Spleen (tissue), 7 donors: Measurements from ENCODE around the gene MX2.

Source experiments
- POLR2A ChIP-seq, 3 donors: fragments of 450-650 bp; IDR thresholded peaks; one replicate each; pipeline ENCODE4 v1.5.1; 2017; ENCODE audit warnings: antibody characterized with exemption in 3 of 3, mild to moderate bottlenecking in 1 of 3
- POLR2AphosphoS5 ChIP-seq, 3 donors: sonication (generic); formaldehyde crosslinking; IDR thresholded peaks; one replicate each; pipeline ENCODE4 v1.5.1; 2017; ENCODE audit warnings: antibody characterized with exemption in 3 of 3
- TF ChIP-seq, protein P1 (sequence below), 11 experiments: fragments of 200-600 bp in 7 of 11; fragments of 450-650 bp in 4 of 11; sonication (generic) in 4 of 11; IDR thresholded peaks in 8 of 11; conservative IDR thresholded peaks in 3 of 11; 1 replicate in 7 of 11; 2 replicates in 4 of 11; pipeline versions ENCODE4 v1.4.0 to v1.8.0; 2016 to 2021; ENCODE audit warnings: antibody characterized with exemption in 11 of 11, inconsistent platforms in 4 of 11, mild to moderate bottlenecking in 1 of 11
- donor health status: DM: no; HTN: no; CAD: no; lungs with moderate emphysema.
- donor health status: DM: no; HTN: no; CAD: no.
- donor health status: DM: no; HTN: no; CAD: no.

DNA sequence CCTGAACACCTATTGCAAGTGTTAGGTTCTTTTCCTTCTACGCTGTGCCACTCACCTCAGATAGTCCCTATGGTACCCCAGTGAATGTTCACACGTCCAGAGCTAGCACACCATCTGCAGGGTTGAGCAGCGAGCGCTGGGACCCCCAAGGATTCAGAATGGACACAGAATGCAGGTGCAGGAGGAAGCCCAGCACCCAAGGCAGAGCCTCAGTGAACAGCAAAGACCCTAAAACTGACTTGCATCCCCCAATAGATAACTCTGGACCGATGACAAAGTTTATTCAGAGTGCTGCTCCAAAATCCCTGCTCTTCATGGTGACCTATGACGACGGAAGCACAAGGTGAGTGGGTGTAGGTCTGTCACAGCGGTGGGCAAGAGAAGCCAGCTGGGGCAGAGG lies 15.1 kb upstream of the MX2 start:
- TF ChIP-seq, protein P1, sequence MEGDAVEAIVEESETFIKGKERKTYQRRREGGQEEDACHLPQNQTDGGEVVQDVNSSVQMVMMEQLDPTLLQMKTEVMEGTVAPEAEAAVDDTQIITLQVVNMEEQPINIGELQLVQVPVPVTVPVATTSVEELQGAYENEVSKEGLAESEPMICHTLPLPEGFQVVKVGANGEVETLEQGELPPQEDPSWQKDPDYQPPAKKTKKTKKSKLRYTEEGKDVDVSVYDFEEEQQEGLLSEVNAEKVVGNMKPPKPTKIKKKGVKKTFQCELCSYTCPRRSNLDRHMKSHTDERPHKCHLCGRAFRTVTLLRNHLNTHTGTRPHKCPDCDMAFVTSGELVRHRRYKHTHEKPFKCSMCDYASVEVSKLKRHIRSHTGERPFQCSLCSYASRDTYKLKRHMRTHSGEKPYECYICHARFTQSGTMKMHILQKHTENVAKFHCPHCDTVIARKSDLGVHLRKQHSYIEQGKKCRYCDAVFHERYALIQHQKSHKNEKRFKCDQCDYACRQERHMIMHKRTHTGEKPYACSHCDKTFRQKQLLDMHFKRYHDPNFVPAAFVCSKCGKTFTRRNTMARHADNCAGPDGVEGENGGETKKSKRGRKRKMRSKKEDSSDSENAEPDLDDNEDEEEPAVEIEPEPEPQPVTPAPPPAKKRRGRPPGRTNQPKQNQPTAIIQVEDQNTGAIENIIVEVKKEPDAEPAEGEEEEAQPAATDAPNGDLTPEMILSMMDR (IDR thresholded peaks at IDR 0.05 in 8 of 11, conservative IDR thresholded peaks at IDR 0.05 in 3 of 11) = no peak
- TF ChIP-seq POLR2AphosphoS5 (IDR thresholded peaks at IDR 0.05) (no peak), POLR2A (IDR thresholded peaks at IDR 0.05) (no peak)
